ENCODE measurements around the gene CSKMT.

CSKMT gene

DNA sequence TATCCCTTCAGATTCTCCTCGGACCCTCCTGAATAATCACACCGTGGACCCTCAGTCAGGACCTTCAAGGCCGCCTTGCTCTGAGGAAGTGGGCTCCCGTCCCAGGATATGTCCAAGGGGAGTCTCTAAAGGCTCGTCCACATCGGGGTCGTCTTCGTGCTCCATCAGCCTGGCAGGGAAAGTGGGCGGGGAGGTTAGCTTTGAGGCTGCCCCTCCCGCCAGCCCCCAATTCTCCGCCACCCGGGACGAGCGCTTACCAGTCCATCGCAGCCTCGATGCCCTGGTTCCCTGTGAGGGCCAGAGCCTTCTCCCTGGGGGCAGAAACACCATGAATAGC is 13.3 kb downstream of the CSKMT start:
- Histone ChIP-seq H3K4me3 (replicated peaks; ENCODE audit: low read depth, low read length) (peak overlapping the region; percentile 95), H3K36me3 (ENCODE audit: control insufficient read depth, insufficient read depth, low read length) (peaks cover 7% of the 10 kb centered on the region), H3K27me3 (replicated peaks; ENCODE audit: control insufficient read depth, insufficient read depth, low read length) (no peaks in the 10 kb centered on the region)
- no peak for DNase-seq (ENCODE audit: extremely low read depth, insufficient read length)
- TF ChIP-seq CTCF (IDR thresholded peaks at IDR 0.05; ENCODE audit: insufficient read depth, low read length, poor library complexity, severe bottlenecking), result no peak

DNA sequence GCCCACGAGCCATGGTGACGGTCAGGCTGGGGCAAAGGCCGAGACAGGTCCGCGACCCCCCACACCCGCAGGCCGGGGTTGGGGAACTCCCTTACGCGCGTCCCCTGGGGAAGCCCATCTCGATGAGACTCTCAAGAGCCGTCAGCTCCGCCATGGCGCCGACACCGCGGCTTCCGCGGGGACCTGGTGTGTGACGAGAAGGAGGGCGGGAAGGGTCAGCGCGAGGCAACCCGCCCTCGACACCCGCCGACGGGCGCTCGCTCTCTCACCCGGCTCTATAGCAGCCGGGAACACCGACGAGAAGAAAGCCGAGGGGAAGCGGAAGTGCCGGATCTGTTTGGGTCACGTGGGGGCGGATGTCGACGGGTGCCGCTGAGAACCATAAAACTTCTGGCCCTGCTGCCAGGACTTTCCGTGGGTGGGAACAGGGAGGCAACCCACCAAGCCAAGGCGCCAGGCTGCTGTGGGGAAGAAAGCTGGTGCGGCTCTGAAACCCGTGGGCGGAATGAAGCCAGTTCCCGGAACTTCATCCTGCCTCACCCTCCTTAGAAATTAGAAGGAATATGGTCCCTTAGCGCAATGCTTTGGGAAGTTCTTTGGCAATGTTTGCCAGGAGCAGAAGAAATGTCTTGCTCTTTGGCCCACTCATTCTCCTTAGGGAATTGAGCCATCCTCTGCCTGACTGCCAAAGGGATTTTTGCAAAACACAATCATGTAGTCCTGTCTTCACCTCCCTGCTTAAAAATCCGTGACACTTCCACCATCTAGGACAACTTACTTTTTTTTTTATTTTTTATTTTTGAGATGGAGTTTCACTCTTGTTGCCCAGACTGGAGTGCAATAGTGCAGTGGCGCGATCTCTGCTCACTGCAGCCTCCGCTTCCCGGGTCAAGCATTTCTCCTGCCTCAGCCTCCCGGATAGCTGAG is 13.9 kb downstream of the CSKMT start, which contains the start of gene UBXN1:
Gene UBXN1, minus strand, starts transcription at position 304 of the 927 bp plus-strand sequence. Its CDS starts 150 bp downstream, at position 154.
- peak; percentile 86 for DNase-seq (ENCODE audit: extremely low read depth, insufficient read length)
- Histone ChIP-seq H3K27me3 (replicated peaks; ENCODE audit: control insufficient read depth, insufficient read depth, low read length) (no peaks in the 10 kb centered on the region), H3K4me3 (replicated peaks; ENCODE audit: low read depth, low read length) (peak within 1 kb of the TSS; percentile 95), H3K36me3 (ENCODE audit: control insufficient read depth, insufficient read depth, low read length) (peaks cover 7% of the 10 kb centered on the region)
- no peak for TF ChIP-seq CTCF (IDR thresholded peaks at IDR 0.05; ENCODE audit: insufficient read depth, low read length, poor library complexity, severe bottlenecking)

DNA sequence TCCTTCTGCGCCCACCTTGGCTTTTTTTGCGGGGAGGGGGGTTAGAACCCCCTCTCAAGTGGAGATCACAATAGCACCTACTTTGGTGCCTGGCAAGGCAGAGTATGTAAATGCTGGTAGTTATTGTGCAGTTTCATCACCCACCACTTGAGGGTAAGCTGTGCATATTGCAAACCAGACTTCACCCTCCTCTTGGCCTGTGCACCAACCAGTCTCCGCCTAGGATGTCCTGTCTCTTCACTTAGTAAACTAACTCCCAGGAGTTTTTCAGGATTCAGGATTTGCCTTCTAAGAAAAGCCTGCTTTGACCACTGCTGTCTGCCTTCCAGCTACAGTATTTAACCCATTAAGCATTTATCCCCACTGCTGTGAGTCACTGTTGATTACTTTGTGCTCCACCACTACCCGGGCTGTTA is 15.7 kb downstream of the CSKMT start:
- Histone ChIP-seq H3K36me3 (ENCODE audit: control insufficient read depth, insufficient read depth, low read length) (peaks cover 7% of the 10 kb centered on the region), H3K27me3 (replicated peaks; ENCODE audit: control insufficient read depth, insufficient read depth, low read length) (no peaks in the 10 kb centered on the region), H3K4me3 (replicated peaks; ENCODE audit: low read depth, low read length) (no peak overlapping the region)
- no peak for DNase-seq (ENCODE audit: extremely low read depth, insufficient read length)
- TF ChIP-seq CTCF (IDR thresholded peaks at IDR 0.05; ENCODE audit: insufficient read depth, low read length, poor library complexity, severe bottlenecking), result peak; percentile 65

GRCh38 chr11:62682518-62682917 is 17.4 kb downstream of the CSKMT start:
- Histone ChIP-seq H3K27me3 (replicated peaks; ENCODE audit: control insufficient read depth, insufficient read depth, low read length) (no peaks in the 10 kb centered on the region), H3K4me3 (replicated peaks; ENCODE audit: low read depth, low read length) (no peak overlapping the region), H3K36me3 (ENCODE audit: control insufficient read depth, insufficient read depth, low read length) (peaks cover under 1% of the 10 kb centered on the region)
- DNase-seq (ENCODE audit: extremely low read depth, insufficient read length), result no peak
- no peak for TF ChIP-seq CTCF (IDR thresholded peaks at IDR 0.05; ENCODE audit: insufficient read depth, low read length, poor library complexity, severe bottlenecking)

DNA sequence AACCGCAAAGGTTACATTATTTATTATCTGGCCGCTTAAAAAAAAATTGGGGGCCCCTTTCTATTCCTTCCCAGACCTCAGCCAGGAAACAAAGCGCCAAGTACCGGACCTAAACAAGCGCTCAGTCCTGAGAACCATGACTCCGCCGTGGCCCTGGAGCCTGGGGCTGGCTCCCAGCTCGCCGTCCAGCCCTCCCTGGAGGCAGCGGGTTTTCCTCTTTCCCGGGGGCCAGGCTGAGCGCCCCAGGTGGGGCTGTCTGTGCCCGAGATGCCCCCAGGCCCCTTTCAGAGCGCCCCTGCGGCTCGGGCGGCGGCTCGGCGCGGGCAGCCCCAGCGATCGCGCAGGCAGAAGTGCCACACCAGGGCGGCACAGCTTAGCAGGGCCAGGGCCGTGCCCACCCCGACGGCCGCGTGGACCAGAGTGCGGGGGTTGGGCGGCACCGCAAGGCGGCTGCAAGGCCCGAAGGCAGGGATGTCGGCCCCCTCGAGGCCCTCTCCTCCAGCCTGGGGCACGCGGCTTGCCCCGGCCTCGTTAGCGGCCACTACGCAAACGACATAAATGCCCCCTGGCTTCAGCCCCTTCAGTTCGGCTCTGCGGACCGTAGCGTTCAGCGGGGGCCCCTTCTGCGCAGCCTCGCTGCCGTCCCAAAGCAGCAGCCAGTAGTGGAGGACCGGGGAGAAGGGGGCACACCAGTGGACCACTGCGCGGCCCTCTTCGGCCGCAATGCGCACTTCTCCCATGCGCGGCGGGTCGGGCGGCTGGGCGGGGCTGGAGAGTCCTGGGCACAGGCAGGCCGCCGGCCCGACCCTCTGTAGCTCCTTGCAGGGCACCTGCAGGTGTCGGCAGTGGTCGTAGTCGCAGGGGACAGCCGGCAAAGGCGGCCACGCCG is 22.6 kb downstream of the CSKMT start:
- peaks cover 23% of the 10 kb centered on the region for H3K36me3 ChIP-seq (ENCODE audit: control insufficient read depth, insufficient read depth, low read length)
- H3K4me3 ChIP-seq (replicated peaks; ENCODE audit: low read depth, low read length), result no peak overlapping the region
- no peak for TF ChIP-seq CTCF (IDR thresholded peaks at IDR 0.05; ENCODE audit: insufficient read depth, low read length, poor library complexity, severe bottlenecking)
- no peaks in the 10 kb centered on the region for H3K27me3 ChIP-seq (replicated peaks; ENCODE audit: control insufficient read depth, insufficient read depth, low read length)
- no peak for DNase-seq (ENCODE audit: extremely low read depth, insufficient read length)
